Upper lobe of left lung (tissue), 6 donors: ENCODE results near the gene EDN2. TPM values are rescaled to one million over a fixed set of nuclear protein-coding genes. Genes with fewer than 3 reads are reported as not detected.
A peak's percentile ranks its signal among the peaks of the same experiment; 100 is the strongest.

ENCODE experiments used
- ATAC-seq, 2 donors: fragments of 200-7000 bp; cut with Tn5 transposase; one replicate each; pipeline ENCODE4 v1.9.1; 2022; ENCODE audit warnings: mild to moderate bottlenecking in 2 of 2, moderate library complexity in 2 of 2; ENCODE audit not compliant: low FRiP score in 2 of 2
- DNase-seq, 2 donors: peaks; one replicate each; pipeline ENCODE4 v3.0.0-alpha.2; 2019 to 2020
- H3K27ac ChIP-seq, 4 donors: fragments of 200-600 bp; sonication (generic); one replicate each; pipeline ENCODE4 v1.5.1; 2016 to 2019
- H3K27me3 ChIP-seq, 4 donors: fragments of 200-600 bp; sonication (generic); one replicate each; pipeline ENCODE4 v1.5.1; 2017 to 2019
- H3K36me3 ChIP-seq, 4 donors: fragments of 200-600 bp; sonication (generic); one replicate each; pipeline ENCODE4 v1.5.1; 2016 to 2019
- H3K4me1 ChIP-seq, 4 donors: fragments of 200-600 bp; sonication (generic); one replicate each; pipeline ENCODE4 v1.5.1; 2018 to 2019
- H3K4me3 ChIP-seq, 4 donors: fragments of 200-600 bp; sonication (generic); one replicate each; pipeline ENCODE4 v1.5.1; 2017 to 2019; ENCODE audit warnings: mild to moderate bottlenecking in 2 of 4, moderate library complexity in 1 of 4
- H3K9me3 ChIP-seq, 4 donors: fragments of 200-600 bp; sonication (generic); one replicate each; pipeline ENCODE4 v1.5.1; 2018 to 2019
- CTCF ChIP-seq, 6 experiments: fragments of 450-650 bp in 4 of 6; fragments of 200-600 bp in 2 of 6; sonication (generic) in 2 of 6; IDR thresholded peaks; one replicate each; pipeline ENCODE4 v1.5.1; 2016 to 2019; ENCODE audit warnings: antibody characterized with exemption in 6 of 6
- EP300 ChIP-seq, 4 donors: sonication (generic); formaldehyde crosslinking; IDR thresholded peaks; one replicate each; pipeline ENCODE4 v1.5.1; 2017; ENCODE audit warnings: antibody characterized with exemption in 4 of 4, control low read depth in 2 of 4
- POLR2A ChIP-seq, 4 donors: fragments of 450-650 bp; IDR thresholded peaks; one replicate each; pipeline ENCODE4 v1.5.1; 2016 to 2017; ENCODE audit warnings: antibody characterized with exemption in 4 of 4, mild to moderate bottlenecking in 2 of 4
- POLR2AphosphoS5 ChIP-seq, 2 donors: sonication (generic); formaldehyde crosslinking; IDR thresholded peaks; one replicate each; pipeline ENCODE4 v1.5.1; 2017; ENCODE audit warnings: antibody characterized with exemption in 2 of 2
- WGBS, 2 donors: methylation state at CpG; one replicate each; pipeline ENCODE4 v1.1.5; 2017 to 2018; 5-methylcytosine and 5-hydroxymethylcytosine counted together
- total RNA-seq, 6 donors: library from RNA; depleted of rRNA in 4 of 6; stranded (reverse); fragments of >200 nt in 4 of 6; gene quantifications; one replicate each; pipeline versions ENCODE4 v1.1.0 to v1.2.1, GENCODE V29; 2016 to 2021
- donor health status: DM: no; HTN: no; CAD: no; lungs with moderate emphysema.
- donor health status: DM: no; HTN: yes; CAD: no; lungs with severe emphysema.

The EDN2 gene
- total RNA-seq, 6 donors from 2014 or later, result 0.49 to 4.0 (median 0.77) TPM; not detected in 3

- 89 to 96% methylated on average over 5 of the region's 5 CpGs for WGBS, 2 donors
- H3K9me3 ChIP-seq, result no peaks in the 10 kb centered on the region
These were observed 34.0 kb upstream of the EDN2 start for GRCh38 chr1:41518471-41518870.

GRCh38 chr1:41517062-41517438 lies 32.6 kb upstream of the EDN2 start:
- no peaks in the 10 kb centered on the region for H3K9me3 ChIP-seq
- DNase-seq (no peak), ATAC-seq (no peak)
- peak overlapping the region in 1 of 4 donors; percentile 50 for H3K4me3 ChIP-seq
- 84 to 94% methylated on average over 3 of the region's 3 CpGs for WGBS, 2 donors
- peaks cover 28 to 33% (median 31%) of the 10 kb centered on the region in 4 donors for H3K4me1 ChIP-seq
- H3K27me3 ChIP-seq, result no peaks in the 10 kb centered on the region
- TF ChIP-seq EP300 (IDR thresholded peaks at IDR 0.05), result no peak
- TF ChIP-seq POLR2A (IDR thresholded peaks at IDR 0.05), result no peak
- TF ChIP-seq POLR2AphosphoS5 (IDR thresholded peaks at IDR 0.05), result no peak
- no peak for TF ChIP-seq CTCF (IDR thresholded peaks at IDR 0.05)
- peaks cover 0 to 16% (median 0%) of the 10 kb centered on the region in 4 donors for H3K36me3 ChIP-seq
- H3K27ac ChIP-seq, result no peak overlapping the region

More at GRCh38 chr1:41518471-41518870, 34.0 kb upstream of the EDN2 start:
- ATAC-seq, result no peak
- H3K4me3 ChIP-seq, result no peak overlapping the region
- no peak overlapping the region for H3K27ac ChIP-seq
- H3K4me1 ChIP-seq, result peaks cover 28 to 33% (median 31%) of the 10 kb centered on the region in 4 donors
- DNase-seq, result no peak
- H3K36me3 ChIP-seq, result peaks cover 0 to 4% (median 0%) of the 10 kb centered on the region in 4 donors
- TF ChIP-seq POLR2AphosphoS5 (IDR thresholded peaks at IDR 0.05), result no peak
- TF ChIP-seq POLR2A (IDR thresholded peaks at IDR 0.05), result no peak
- no peak for TF ChIP-seq EP300 (IDR thresholded peaks at IDR 0.05)
- TF ChIP-seq CTCF (IDR thresholded peaks at IDR 0.05), result no peak
- H3K27me3 ChIP-seq, result no peaks in the 10 kb centered on the region

GRCh38 chr1:41516168-41517061 lies 31.9 kb upstream of the EDN2 start:
- peak overlapping the region in 2 of 4 donors; percentile 52 to 61 for H3K27ac ChIP-seq
- WGBS, 2 donors, result 19 to 29% methylated on average over 39 to 41 of the region's 53 CpGs
- peak; percentile 95 to 97 for ATAC-seq
- H3K4me1 ChIP-seq, result peaks cover 28 to 33% (median 31%) of the 10 kb centered on the region in 4 donors
- H3K9me3 ChIP-seq, result no peaks in the 10 kb centered on the region
- peaks cover 0 to 17% (median 0%) of the 10 kb centered on the region in 4 donors for H3K36me3 ChIP-seq
- H3K4me3 ChIP-seq, result peak overlapping the region in 3 of 4 donors; percentile 34 to 50 (median 48)
- no peaks in the 10 kb centered on the region for H3K27me3 ChIP-seq
- TF ChIP-seq POLR2AphosphoS5 (IDR thresholded peaks at IDR 0.05), result peak in 1 of 2 donors; percentile 30
- no peak for TF ChIP-seq EP300 (IDR thresholded peaks at IDR 0.05)
- TF ChIP-seq CTCF (IDR thresholded peaks at IDR 0.05), result peak; percentile 87 to 94 (median 92)
- peak; percentile 90 to 98 for DNase-seq

GRCh38 chr1:41515778-41516167 lies 31.3 kb upstream of the EDN2 start:
- peak overlapping the region in 1 of 4 donors; percentile 48 for H3K4me3 ChIP-seq
- no peaks in the 10 kb centered on the region for H3K9me3 ChIP-seq
- DNase-seq (no peak), ATAC-seq (no peak)
- no peaks in the 10 kb centered on the region for H3K27me3 ChIP-seq
- 19 to 60% methylated on average over 1 to 4 of the region's 6 CpGs for WGBS, 2 donors
- peaks cover 28 to 33% (median 31%) of the 10 kb centered on the region in 4 donors for H3K4me1 ChIP-seq
- H3K27ac ChIP-seq, result peak overlapping the region in 3 of 4 donors; percentile 44 to 78 (median 47)
- TF ChIP-seq CTCF (IDR thresholded peaks at IDR 0.05) (no peak), POLR2A (IDR thresholded peaks at IDR 0.05) (peak in 1 of 4 donors; percentile 22)
- H3K36me3 ChIP-seq, result peaks cover 0 to 20% (median 0%) of the 10 kb centered on the region in 4 donors
